HUES64 (cell line): ENCODE measurements around the gene CCDC170.

Experiments used
- H3K27ac ChIP-seq: 2 replicates; pipeline ENCODE4 v1.7.0; 2013; ENCODE audit warnings: low read depth, low read length, inconsistent platforms
- H3K27me3 ChIP-seq: 2 replicates; pipeline ENCODE4 v1.6.1; 2013; ENCODE audit warnings: mild to moderate bottlenecking, low read length; ENCODE audit not compliant: insufficient read depth
- H3K36me3 ChIP-seq: 2 replicates; pipeline ENCODE4 v1.6.1; 2013; ENCODE audit warnings: mild to moderate bottlenecking, low read length; ENCODE audit not compliant: insufficient read depth
- H3K4me1 ChIP-seq: 2 replicates; pipeline ENCODE4 v1.6.1; 2013; ENCODE audit warnings: mild to moderate bottlenecking, low read length, moderate library complexity; ENCODE audit not compliant: insufficient read depth
- H3K4me3 ChIP-seq: 2 replicates; pipeline ENCODE4 v1.5.1; 2013; ENCODE audit warnings: mild to moderate bottlenecking, low read length, moderate library complexity
- H3K9ac ChIP-seq: 2 replicates; pipeline ENCODE4 v1.6.1; 2013; ENCODE audit warnings: mild to moderate bottlenecking, low read depth, low read length
- H3K9me3 ChIP-seq: 2 replicates; pipeline ENCODE4 v1.6.1; 2013; ENCODE audit warnings: low read depth, low read length; ENCODE audit not compliant: insufficient read depth
- WGBS: fragments of 150-250, 120-280 bp; methylation state at CpG from one replicate; pipeline ENCODE4 v1.1.7; 2013; ENCODE audit warnings: missing lambda C conversion rate; 5-methylcytosine and 5-hydroxymethylcytosine counted together

The CCDC170 gene

GRCh38 chr6:151585741-151586140, 91.9 kb downstream of the CCDC170 start:
- no peaks in the 10 kb centered on the region for H3K27me3 ChIP-seq
- no peaks in the 10 kb centered on the region for H3K9me3 ChIP-seq
- no peaks in the 10 kb centered on the region for H3K36me3 ChIP-seq
- H3K4me3 ChIP-seq = no peak overlapping the region
- peaks cover 13% of the 10 kb centered on the region for H3K4me1 ChIP-seq
- no peak overlapping the region for H3K9ac ChIP-seq
- no peak overlapping the region for H3K27ac ChIP-seq
- 96% methylated on average over 2 of the region's 2 CpGs for WGBS

GRCh38 chr6:151589667-151590066, 95.8 kb downstream of the CCDC170 start:
- Histone ChIP-seq H3K4me1 (peaks cover 6% of the 10 kb centered on the region), H3K27me3 (no peaks in the 10 kb centered on the region), H3K9me3 (peaks cover 6% of the 10 kb centered on the region; the same call in 1 of the 2 replicates), H3K36me3 (no peaks in the 10 kb centered on the region), H3K9ac (no peak overlapping the region), H3K27ac (no peak overlapping the region), H3K4me3 (no peak overlapping the region)
- 78% methylated on average over 6 of the region's 6 CpGs for WGBS

DNA sequence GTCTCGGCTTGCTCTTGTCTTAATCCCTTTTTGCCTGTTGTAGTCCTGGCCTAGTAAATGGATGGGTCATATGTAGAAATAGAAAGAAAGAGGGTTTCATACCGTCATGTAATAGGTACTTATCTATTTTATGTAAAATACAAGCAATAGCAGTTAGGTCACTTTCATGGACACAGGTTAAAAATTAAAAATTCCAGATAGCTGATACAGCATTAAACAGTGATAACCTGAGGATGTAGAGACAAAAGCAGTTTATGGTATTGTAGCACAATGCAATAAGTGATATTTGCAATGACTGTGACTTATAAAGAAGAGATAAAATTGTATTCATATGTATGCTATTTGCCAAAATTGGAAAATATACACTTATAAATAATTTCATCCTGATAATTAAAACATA, 96.9 kb downstream of the CCDC170 start:
- H3K9me3 ChIP-seq = peaks cover 6% of the 10 kb centered on the region; the same call in 1 of the 2 replicates
- H3K27me3 ChIP-seq = no peaks in the 10 kb centered on the region
- H3K36me3 ChIP-seq = no peaks in the 10 kb centered on the region
- no peak overlapping the region for H3K9ac ChIP-seq
- H3K27ac ChIP-seq = no peak overlapping the region
- 100% methylated on average over 1 of the region's 2 CpGs for WGBS
- no peaks in the 10 kb centered on the region for H3K4me1 ChIP-seq
- H3K4me3 ChIP-seq = no peak overlapping the region

DNA sequence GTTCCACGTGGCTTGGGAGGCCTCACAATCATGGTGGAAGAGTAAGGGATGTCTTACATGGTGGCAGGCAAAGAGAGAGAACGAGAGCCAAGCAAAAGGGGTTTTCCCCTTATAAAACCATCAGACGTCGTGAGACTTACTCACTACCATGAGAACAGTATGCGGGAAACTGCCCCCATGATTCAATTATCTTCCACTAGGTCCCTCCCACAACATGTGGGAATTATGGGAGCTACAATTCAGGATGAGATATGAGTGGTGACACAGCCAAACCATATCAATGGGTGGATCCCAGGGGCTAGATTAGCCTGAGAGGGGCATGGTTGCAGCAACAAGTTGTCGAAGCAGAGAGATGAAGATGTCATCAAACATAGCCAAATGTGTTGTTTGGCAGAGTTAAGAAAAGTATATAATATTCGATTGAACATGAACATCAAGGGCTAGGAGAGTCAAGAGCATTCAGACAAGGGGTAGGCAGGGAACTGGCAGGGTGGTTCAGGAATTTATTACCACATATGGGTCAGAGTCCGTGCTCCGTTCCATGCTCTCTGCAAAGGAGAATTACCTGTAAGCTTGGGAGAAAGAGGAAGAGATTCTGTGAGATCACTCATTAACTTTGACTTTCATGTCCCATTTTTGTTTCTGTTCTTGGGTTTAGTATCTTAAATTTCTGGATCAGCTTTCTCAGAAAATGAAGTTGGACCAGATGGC, 98.8 kb downstream of the CCDC170 start:
- Histone ChIP-seq H3K27me3 (no peaks in the 10 kb centered on the region), H3K27ac (no peak overlapping the region), H3K9ac (no peak overlapping the region), H3K4me1 (no peaks in the 10 kb centered on the region), H3K36me3 (no peaks in the 10 kb centered on the region), H3K9me3 (peaks cover 6% of the 10 kb centered on the region; the same call in 1 of the 2 replicates), H3K4me3 (no peak overlapping the region)
- WGBS = 94% methylated on average over 6 of the region's 9 CpGs

DNA sequence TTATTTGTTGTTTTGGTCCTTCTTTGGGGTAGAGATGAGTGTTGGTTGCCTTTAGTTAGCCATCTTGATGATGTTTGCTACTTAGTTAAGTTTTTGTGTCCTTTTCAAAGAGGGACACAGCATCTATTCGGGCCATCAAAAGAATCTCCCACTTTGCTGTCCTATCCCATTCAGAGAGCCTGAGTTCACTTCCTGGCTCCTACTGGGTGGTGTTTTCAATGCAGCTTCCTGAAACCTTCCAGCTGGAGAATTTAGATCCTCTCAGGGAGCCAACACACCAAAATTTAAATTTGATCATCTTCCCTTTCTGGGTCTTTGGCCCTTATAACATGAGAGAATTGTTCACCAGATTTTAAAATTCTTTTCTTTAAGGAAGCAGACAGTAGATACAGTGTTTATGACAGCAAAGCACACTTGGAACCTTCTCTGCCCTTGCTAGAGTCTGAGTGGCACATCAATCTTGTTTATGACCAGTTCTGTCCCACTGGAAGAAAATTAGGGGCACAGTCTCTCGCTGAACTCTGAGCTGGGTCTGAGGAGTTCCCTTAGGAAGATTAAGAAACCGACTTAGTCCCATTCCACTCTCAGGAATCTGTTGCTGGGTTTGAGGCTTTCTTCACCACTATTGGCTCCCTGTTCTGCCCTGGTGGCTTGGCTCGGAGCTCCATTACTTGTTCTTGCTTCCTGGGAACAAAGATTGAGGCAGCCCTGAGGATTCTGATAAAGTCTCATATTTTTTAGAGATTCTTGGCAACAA, 115.5 kb downstream of the CCDC170 start:
- Histone ChIP-seq H3K9me3 (no peaks in the 10 kb centered on the region), H3K4me1 (no peaks in the 10 kb centered on the region), H3K27me3 (no peaks in the 10 kb centered on the region), H3K9ac (no peak overlapping the region), H3K36me3 (no peaks in the 10 kb centered on the region), H3K27ac (no peak overlapping the region), H3K4me3 (no peak overlapping the region)
- WGBS = 85% methylated on average over 4 of the region's 4 CpGs

- no peaks in the 10 kb centered on the region for H3K27me3 ChIP-seq
- H3K36me3 ChIP-seq = no peaks in the 10 kb centered on the region
- H3K27ac ChIP-seq = no peak overlapping the region
- 100% methylated on average over 1 of the region's 1 CpG for WGBS
- no peaks in the 10 kb centered on the region for H3K4me1 ChIP-seq
- H3K9ac ChIP-seq = no peak overlapping the region
- no peaks in the 10 kb centered on the region for H3K9me3 ChIP-seq
- H3K4me3 ChIP-seq = no peak overlapping the region
Observed at GRCh38 chr6:151610326-151610725, 116.5 kb downstream of the CCDC170 start.

DNA sequence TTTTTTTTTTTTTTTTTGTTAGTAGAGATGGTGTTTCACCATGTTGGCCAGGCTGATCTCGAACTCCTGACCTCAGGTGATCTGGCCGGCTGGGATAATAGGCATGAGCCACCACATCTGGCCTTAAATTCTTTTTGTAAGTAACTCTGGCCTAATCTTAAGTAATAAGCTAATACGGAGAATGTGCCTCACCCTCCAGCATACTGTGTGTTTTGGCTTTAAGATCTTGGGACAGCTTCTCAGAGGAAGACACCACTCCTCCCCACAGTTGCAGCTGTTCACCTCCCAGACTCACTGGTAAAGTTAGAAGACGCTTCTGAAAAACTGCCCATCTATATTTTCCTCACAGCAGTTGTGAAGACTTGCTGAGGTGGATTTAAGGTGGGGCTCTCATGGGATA, 120.8 kb downstream of the CCDC170 start:
- Histone ChIP-seq H3K27me3 (no peaks in the 10 kb centered on the region), H3K9ac (no peak overlapping the region)
- 95% methylated on average over 4 of the region's 4 CpGs for WGBS

GRCh38 chr6:151616091-151616513, 122.3 kb downstream of the CCDC170 start:
- 65% methylated on average over 5 of the region's 5 CpGs for WGBS
- Histone ChIP-seq H3K9ac (no peak overlapping the region), H3K27me3 (no peaks in the 10 kb centered on the region), H3K36me3 (no peaks in the 10 kb centered on the region), H3K4me3 (no peak overlapping the region), H3K4me1 (peaks cover 24% of the 10 kb centered on the region), H3K27ac (peak overlapping the region; percentile 64; the same call in 1 of the 2 replicates), H3K9me3 (no peaks in the 10 kb centered on the region)

More for the DNA sequence above, 120.8 kb downstream of the CCDC170 start:
- H3K9me3 ChIP-seq = no peaks in the 10 kb centered on the region
- H3K27ac ChIP-seq = no peak overlapping the region
- peaks cover 15% of the 10 kb centered on the region for H3K4me1 ChIP-seq
- no peaks in the 10 kb centered on the region for H3K36me3 ChIP-seq
- H3K4me3 ChIP-seq = no peak overlapping the region

GRCh38 chr6:151616600-151616999, 122.8 kb downstream of the CCDC170 start:
- Histone ChIP-seq H3K36me3 (no peaks in the 10 kb centered on the region), H3K4me3 (no peak overlapping the region), H3K27me3 (no peaks in the 10 kb centered on the region), H3K9ac (no peak overlapping the region), H3K27ac (peak overlapping the region; percentile 64; the same call in 1 of the 2 replicates), H3K9me3 (no peaks in the 10 kb centered on the region), H3K4me1 (peaks cover 24% of the 10 kb centered on the region)
- 94% methylated on average over 2 of the region's 2 CpGs for WGBS

DNA sequence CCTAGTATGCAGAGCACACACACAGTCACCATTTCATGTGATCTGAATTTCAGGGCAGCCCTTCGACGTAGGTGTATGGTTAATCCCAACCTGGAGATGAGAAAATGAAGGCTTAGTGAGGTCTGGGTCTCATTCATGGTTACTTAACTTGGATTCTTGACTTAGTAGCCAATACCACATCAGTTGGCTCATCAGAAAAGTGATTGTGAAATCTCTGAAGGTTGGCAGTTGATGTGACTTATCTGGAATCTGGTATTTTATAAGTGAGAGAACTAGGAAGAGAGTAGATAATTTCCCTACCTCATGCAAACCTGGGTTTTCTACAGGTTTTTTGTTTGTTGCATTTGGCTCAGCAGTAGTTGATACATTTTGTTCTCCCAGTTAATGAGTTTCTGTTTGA, 123.7 kb downstream of the CCDC170 start:
- Histone ChIP-seq H3K9me3 (no peaks in the 10 kb centered on the region), H3K36me3 (no peaks in the 10 kb centered on the region), H3K4me3 (no peak overlapping the region), H3K9ac (no peak overlapping the region), H3K4me1 (peaks cover 24% of the 10 kb centered on the region), H3K27me3 (no peaks in the 10 kb centered on the region), H3K27ac (no peak overlapping the region)
- 89% methylated on average over 2 of the region's 2 CpGs for WGBS

DNA sequence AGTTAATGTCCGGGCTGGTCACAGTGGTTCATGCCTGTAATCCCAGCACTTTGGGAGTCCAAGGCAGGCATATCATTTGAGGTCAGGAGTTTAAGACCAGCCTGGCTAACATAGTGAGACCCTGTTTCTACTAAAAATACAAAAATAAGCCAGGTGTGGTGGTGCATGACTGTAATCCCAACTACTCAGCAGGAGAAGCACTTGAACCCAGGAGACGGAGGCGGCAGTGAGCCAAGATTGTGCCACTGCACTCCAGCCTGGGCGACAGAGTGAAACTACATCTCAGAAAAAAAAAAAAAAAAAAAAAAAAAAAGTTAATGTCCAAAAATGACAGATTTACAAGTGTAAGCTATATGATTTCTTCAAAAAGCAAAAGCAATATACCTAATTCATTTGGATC, 124.9 kb downstream of the CCDC170 start:
- Histone ChIP-seq H3K9me3 (no peaks in the 10 kb centered on the region), H3K36me3 (no peaks in the 10 kb centered on the region), H3K4me3 (no peak overlapping the region), H3K27ac (no peak overlapping the region), H3K9ac (no peak overlapping the region), H3K4me1 (peaks cover 24% of the 10 kb centered on the region), H3K27me3 (no peaks in the 10 kb centered on the region)
- 94% methylated on average over 3 of the region's 4 CpGs for WGBS
